Smooth muscle cell (in vitro differentiated cells): ENCODE measurements around the gene CCDC167. TPM values are rescaled to one million over a fixed set of nuclear protein-coding genes. Genes with fewer than 3 reads are reported as not detected.

Experiments used
- DNase-seq: peaks from one replicate; lab custom pipeline; 2025; ENCODE audit not compliant: unreplicated experiment; lab: John Stamatoyannopoulos, UW
- H2AFZ ChIP-seq: fragments of 200-600 bp; sonication (generic); 2 replicates; pipeline ENCODE4 v1.6.0; 2016; ENCODE audit warnings: antibody characterized with exemption, low read depth, mild to moderate bottlenecking
- H3F3A ChIP-seq: fragments of 200-600 bp; sonication (generic); 2 replicates; pipeline ENCODE4 v1.6.0; 2017; ENCODE audit warnings: antibody characterized with exemption, low read depth
- H3K27ac ChIP-seq: fragments of 200-600 bp; sonication (generic); 2 replicates; pipeline ENCODE4 v1.5.1; 2016; ENCODE audit warnings: low read depth, mild to moderate bottlenecking
- H3K27me3 ChIP-seq: fragments of 200-600 bp; sonication (generic); 2 replicates; pipeline ENCODE4 v1.6.1; 2016; ENCODE audit warnings: low read depth, mild to moderate bottlenecking
- H3K36me3 ChIP-seq: fragments of 200-600 bp; sonication (generic); 2 replicates; pipeline ENCODE4 v1.5.1; 2016; ENCODE audit warnings: low read depth
- H3K4me1 ChIP-seq: fragments of 200-600 bp; sonication (generic); 2 replicates; pipeline ENCODE4 v1.5.1; 2016; ENCODE audit warnings: low read depth
- H3K4me2 ChIP-seq: fragments of 200-600 bp; sonication (generic); 2 replicates; pipeline ENCODE4 v1.6.0; 2016; ENCODE audit warnings: mild to moderate bottlenecking
- H3K4me3 ChIP-seq: fragments of 200-600 bp; sonication (generic); 2 replicates; pipeline ENCODE4 v1.5.1; 2016; ENCODE audit warnings: mild to moderate bottlenecking
- H3K79me2 ChIP-seq: fragments of 200-600 bp; sonication (generic); 2 replicates; pipeline ENCODE4 v1.6.0; 2016; ENCODE audit warnings: low read depth, mild to moderate bottlenecking
- H3K9ac ChIP-seq: fragments of 200-600 bp; sonication (generic); 2 replicates; pipeline ENCODE4 v1.6.0; 2016; ENCODE audit warnings: low read depth
- H3K9me3 ChIP-seq: fragments of 200-600 bp; sonication (generic); replicated peaks from 2 replicates; pipeline ENCODE4 v1.5.1; 2016; ENCODE audit warnings: low read depth
- H4K20me1 ChIP-seq: fragments of 200-600 bp; sonication (generic); 2 replicates; pipeline ENCODE4 v1.6.0; 2016; ENCODE audit warnings: low read depth
- WGBS: methylation state at CpG from one replicate; pipeline ENCODE4 v1.1.7; 2016; ENCODE audit warnings: low lambda C conversion rate; 5-methylcytosine and 5-hydroxymethylcytosine counted together
- polyA plus RNA-seq: library from polyadenylated mRNA; unstranded; fragments of >200 nt; fragmentation: Nextera tagmentation; extraction: Ambion mirVana; gene quantifications from 2 replicates; pipeline ENCODE4 v1.2.1, GENCODE V29; 2016
- total RNA-seq: library from RNA; depleted of rRNA; stranded (reverse); fragments of >200 nt; gene quantifications from 2 replicates; pipeline ENCODE4 v1.2.3, GENCODE V29; 2014
- TF ChIP-seq, protein P1 (sequence below): fragments of 200-600 bp; sonication (generic); IDR thresholded peaks from 2 replicates; pipeline ENCODE4 v1.5.1; 2017; ENCODE audit warnings: borderline replicate concordance, mild to moderate bottlenecking, antibody characterized with exemption; ENCODE audit not compliant: insufficient read depth, poor library complexity, severe bottlenecking

The CCDC167 gene
- total and polyA plus RNA-seq, 2 experiments from 2014 or later: 81.0 to 114 TPM

DNA sequence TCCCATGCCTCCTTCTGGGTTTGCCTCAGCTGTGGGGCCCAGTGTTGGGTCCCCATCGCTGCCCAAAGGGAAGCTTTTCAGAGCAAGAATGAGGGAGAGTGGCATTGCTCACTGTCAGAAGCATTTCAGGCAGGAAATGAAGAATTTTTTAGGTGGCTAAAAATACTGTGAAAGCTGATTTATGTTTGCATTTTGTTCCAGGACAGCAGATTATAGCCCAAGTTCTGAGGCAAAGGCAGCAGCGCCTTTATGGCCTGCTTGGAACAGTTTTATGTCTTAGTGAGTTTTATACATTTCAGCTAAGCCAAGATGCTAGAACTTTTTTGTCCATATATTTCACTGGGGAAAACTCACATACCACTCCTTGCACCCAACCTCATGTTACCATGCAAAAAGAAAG is 4.3 kb upstream of the CCDC167 start:
- Histone ChIP-seq H3K9ac (no peak overlapping the region), H3K4me1 (peaks cover 4% of the 10 kb centered on the region), H4K20me1 (no peaks in the 10 kb centered on the region), H3K4me2 (no peak overlapping the region), H3K4me3 (no peak overlapping the region), H3K27ac (no peak overlapping the region), H2AFZ (no peak overlapping the region), H3K79me2 (no peaks in the 10 kb centered on the region), H3K36me3 (no peaks in the 10 kb centered on the region), H3K9me3 (no peaks in the 10 kb centered on the region), H3K27me3 (peaks cover 3% of the 10 kb centered on the region), H3F3A (no peaks in the 10 kb centered on the region)
- TF ChIP-seq, protein P1, sequence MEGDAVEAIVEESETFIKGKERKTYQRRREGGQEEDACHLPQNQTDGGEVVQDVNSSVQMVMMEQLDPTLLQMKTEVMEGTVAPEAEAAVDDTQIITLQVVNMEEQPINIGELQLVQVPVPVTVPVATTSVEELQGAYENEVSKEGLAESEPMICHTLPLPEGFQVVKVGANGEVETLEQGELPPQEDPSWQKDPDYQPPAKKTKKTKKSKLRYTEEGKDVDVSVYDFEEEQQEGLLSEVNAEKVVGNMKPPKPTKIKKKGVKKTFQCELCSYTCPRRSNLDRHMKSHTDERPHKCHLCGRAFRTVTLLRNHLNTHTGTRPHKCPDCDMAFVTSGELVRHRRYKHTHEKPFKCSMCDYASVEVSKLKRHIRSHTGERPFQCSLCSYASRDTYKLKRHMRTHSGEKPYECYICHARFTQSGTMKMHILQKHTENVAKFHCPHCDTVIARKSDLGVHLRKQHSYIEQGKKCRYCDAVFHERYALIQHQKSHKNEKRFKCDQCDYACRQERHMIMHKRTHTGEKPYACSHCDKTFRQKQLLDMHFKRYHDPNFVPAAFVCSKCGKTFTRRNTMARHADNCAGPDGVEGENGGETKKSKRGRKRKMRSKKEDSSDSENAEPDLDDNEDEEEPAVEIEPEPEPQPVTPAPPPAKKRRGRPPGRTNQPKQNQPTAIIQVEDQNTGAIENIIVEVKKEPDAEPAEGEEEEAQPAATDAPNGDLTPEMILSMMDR: no peak
- no peak for DNase-seq
- 90% methylated on average over 2 of the region's 2 CpGs for WGBS

GRCh38 chr6:37503309-37503965 is 3.7 kb upstream of the CCDC167 start:
- Histone ChIP-seq H3K9me3 (no peaks in the 10 kb centered on the region), H3F3A (no peaks in the 10 kb centered on the region), H3K27me3 (peaks cover 3% of the 10 kb centered on the region), H3K27ac (no peak overlapping the region), H3K36me3 (no peaks in the 10 kb centered on the region), H3K4me1 (peaks cover 8% of the 10 kb centered on the region), H3K79me2 (no peaks in the 10 kb centered on the region), H3K4me3 (no peak overlapping the region), H3K4me2 (no peak overlapping the region), H3K9ac (no peak overlapping the region), H2AFZ (no peak overlapping the region), H4K20me1 (no peaks in the 10 kb centered on the region)
- DNase-seq: no peak
- WGBS: 85% methylated on average over 7 of the region's 7 CpGs
- TF ChIP-seq, protein P1: no peak

GRCh38 chr6:37502703-37503291 is 3.1 kb upstream of the CCDC167 start:
- Histone ChIP-seq H3K9ac (no peak overlapping the region), H3K27ac (no peak overlapping the region), H3K9me3 (no peaks in the 10 kb centered on the region), H4K20me1 (no peaks in the 10 kb centered on the region), H3K79me2 (no peaks in the 10 kb centered on the region), H3K4me1 (peaks cover 8% of the 10 kb centered on the region), H3K4me3 (no peak overlapping the region), H3K27me3 (peaks cover 3% of the 10 kb centered on the region), H3K4me2 (no peak overlapping the region), H3F3A (no peaks in the 10 kb centered on the region), H2AFZ (no peak overlapping the region), H3K36me3 (no peaks in the 10 kb centered on the region)
- WGBS: 73% methylated on average over 7 of the region's 7 CpGs
- TF ChIP-seq, protein P1: no peak
- no peak for DNase-seq
